HG02981 (cell line): ENCODE results near the gene RMND5A.

Source experiments
- ATAC-seq: cut with Tn5 transposase; IDR thresholded peaks from one replicate; pipeline ENCODE4 v1.9.1; 2021; ENCODE audit warnings: mild to moderate bottlenecking, moderate library complexity; ENCODE audit not compliant: unreplicated experiment

RMND5A gene

DNA sequence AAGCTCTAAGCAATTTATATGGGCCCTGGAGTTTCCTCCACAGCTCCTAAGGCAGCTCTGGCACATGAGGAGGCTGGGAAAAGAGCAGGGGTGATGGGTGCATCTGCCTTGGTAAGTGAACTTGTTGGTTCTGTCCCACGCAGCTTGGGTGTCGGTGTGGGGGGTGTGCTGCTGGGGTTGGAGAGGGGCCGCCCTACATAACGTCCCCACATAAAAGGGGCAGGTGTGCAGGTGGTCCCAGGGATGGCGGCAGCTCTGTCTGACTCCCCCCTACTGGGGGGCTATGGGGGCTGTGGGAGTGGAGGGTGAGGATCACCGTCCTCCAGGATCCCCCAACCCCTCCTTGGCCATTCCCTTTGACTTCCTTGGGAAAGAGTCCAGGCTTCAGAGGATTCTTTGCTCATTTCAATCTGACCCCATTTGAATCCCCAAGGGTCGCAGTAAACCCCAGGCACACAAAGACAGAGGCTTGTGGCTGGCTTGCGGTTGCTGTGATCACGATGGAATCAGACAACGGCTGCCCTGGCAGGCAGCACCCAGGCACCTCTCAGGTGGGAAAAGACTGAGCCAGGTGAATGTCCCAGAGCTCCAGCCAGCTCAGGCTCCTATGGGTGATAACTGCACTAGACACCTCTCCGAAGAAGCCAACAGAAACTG is 105.1 kb downstream of the RMND5A start:
- ATAC-seq, result no peak

DNA sequence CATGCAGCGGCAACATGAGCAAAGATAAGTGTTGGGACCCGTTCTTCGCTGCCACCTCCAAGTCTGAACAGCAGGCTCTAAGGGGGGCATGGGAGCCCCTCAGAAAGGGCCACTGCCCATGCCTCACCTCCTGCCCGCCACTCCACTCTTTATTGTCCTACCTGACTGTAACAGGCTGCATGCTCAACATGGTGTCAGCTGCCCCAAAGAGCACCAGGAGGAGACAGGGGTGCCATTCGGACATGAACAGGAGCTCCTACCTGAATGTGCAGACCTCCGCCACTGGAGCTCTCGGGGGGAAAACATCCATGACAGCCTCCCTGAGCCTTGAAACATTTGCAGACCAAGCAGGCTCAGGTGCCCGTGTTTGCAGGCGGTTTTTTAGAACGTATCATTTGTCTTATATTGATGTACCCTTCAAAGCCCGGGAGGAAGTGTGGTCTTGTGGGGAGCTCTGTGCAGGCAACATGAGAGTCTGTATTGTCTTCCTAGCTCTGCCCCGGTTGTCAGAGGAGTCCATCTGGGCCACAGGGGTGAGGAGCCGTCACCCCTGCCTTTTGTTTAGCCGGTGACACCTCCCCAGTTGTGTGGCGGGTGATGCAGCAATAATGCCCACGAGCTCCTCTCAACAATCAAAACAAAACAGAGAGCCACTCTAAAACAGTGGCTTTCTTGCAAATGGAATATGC is 105.7 kb downstream of the RMND5A start:
- ATAC-seq, result no peak

DNA sequence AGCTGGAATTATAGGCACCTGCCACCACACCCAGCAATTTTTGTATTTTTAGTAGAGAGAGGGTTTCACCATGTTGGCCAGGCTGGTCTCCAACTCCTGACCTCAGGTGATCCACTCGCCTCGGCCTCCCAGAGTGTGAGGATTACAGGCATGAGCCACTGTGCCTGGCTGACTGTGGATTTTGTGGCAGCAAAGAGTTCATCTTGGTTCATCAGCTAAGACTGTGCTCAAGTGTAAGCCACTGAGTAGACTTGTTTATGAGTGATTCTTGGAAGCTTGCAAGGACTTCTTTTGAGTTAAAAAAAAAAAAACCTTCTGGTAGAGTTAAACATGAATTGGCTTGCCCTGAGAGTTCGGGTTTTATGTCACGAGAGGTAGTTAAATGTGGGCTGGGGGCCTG is 106.9 kb downstream of the RMND5A start:
- ATAC-seq, result no peak
